ENCODE results near the gene TRIM31. TPM values are rescaled to one million over a fixed set of nuclear protein-coding genes. Genes with fewer than 3 reads are reported as not detected.

Gene TRIM31
- total RNA-seq, 2 donors from 2014 or later: 0.32 TPM; not detected in 1

DNA sequence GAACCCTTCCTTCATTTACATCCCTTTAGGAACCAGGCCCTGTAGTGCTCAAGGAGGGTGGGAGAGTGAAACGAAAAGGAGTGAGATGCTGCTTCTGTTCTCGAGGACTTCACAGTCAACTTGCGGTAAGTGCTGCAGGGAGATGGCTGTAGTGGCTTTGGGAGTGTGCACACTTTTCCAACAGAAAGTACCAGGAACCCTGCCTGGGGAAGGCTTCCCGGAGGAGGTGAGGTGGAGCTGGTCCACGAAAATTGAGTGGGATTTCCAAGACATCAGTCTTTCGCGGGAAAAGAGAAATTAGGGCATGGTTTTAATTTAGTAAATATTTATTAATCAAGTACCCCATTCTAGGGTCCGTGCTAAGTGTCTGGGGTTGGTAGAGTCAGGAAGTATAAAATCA lies 12.7 kb downstream of the TRIM31 start:
- Histone ChIP-seq H3K4me1 (replicated peaks) (peaks cover 19% of the 10 kb centered on the region), H3K9me3 (no peaks in the 10 kb centered on the region), H3K4me3 (peak overlapping the region in 1 of 2 donors; percentile 19), H3K27me3 (replicated peaks; ENCODE audit: insufficient read depth) (no peaks in the 10 kb centered on the region), H3K36me3 (no peaks in the 10 kb centered on the region), H3K27ac (peak overlapping the region in 1 of 2 donors; percentile 21)
- DNase-seq (ENCODE audit: low spot score): no peak
- intact Hi-C loops (cut with DNase I): no loop called here
- TF ChIP-seq POLR2AphosphoS5 (IDR thresholded peaks at IDR 0.05) (no peak), CTCF (IDR thresholded peaks at IDR 0.05) (no peak), POLR2A (IDR thresholded peaks at IDR 0.05) (no peak)
- WGBS: 42% methylated on average over 8 of the region's 8 CpGs

DNA sequence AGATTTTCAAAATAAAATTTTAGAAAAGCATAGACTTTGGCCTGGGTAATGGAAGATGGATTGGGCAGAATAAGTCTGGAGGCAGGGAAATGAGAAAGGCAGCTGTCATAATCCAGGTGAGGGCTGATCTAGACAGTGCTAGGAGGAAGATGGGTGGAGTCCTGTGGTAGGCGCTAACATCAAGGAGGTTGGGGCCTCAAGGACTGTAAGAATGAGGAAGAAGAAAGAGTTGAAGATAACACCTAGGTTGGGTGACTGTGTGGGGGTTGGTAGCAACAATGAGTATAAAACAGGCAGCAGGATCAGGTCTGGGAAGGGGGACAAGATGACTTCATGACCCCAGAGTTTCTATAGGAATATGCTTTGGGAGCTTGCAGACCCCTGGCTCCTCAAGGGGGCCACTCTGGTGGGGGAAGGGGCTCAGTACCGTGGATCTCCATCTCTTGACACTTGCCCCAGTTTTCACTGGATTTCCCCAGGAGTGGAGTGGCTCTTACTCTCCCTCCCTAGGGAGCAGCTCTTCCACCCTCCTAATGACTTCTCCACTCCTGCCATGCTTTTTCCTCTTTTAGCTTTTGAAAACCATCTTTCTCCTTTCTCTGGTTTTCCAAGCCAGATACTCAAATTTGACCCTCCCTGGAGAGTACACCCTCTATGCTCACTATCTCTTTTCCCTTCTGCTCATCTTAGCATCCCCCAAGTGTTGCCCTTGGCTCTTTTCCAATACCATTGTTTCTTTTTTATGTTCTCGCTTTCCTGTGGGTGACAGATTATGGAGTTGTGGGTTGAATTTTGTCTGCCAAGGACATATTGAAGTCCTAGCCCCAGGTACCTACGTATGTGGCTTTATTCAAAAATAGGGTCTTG lies 14.8 kb downstream of the TRIM31 start:
- TF ChIP-seq CTCF (IDR thresholded peaks at IDR 0.05) (no peak), POLR2AphosphoS5 (IDR thresholded peaks at IDR 0.05) (no peak), POLR2A (IDR thresholded peaks at IDR 0.05) (no peak)
- Histone ChIP-seq H3K4me1 (replicated peaks) (peaks cover 15% of the 10 kb centered on the region), H3K36me3 (no peaks in the 10 kb centered on the region), H3K27me3 (replicated peaks; ENCODE audit: insufficient read depth) (no peaks in the 10 kb centered on the region), H3K4me3 (no peak overlapping the region), H3K27ac (no peak overlapping the region), H3K9me3 (no peaks in the 10 kb centered on the region)
- 70% methylated on average over 4 of the region's 4 CpGs for WGBS
- intact Hi-C loops (cut with DNase I): no loop called here
- DNase-seq (ENCODE audit: low spot score): no peak

DNA sequence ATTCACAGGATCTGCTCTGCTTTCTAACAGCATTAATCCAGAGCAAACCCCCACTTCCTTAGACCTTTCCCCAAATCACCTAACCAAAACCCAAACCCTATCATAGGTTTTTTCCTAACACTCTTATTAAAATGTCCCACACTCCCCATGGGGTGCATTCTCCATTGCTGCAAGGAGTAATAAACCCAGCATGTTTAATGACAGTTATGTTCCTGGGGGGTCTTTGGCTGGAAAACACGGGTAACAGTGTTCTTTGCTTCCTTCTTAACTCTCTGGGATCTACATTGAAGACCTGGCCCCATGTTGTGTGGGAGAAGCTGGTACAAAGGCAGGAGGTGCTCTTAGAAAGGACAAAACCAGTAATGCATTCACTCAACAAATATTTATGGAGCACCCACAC lies 16.1 kb downstream of the TRIM31 start:
- Histone ChIP-seq H3K9me3 (no peaks in the 10 kb centered on the region), H3K4me1 (replicated peaks) (peaks cover 6% of the 10 kb centered on the region), H3K27ac (no peak overlapping the region), H3K4me3 (no peak overlapping the region), H3K27me3 (replicated peaks; ENCODE audit: insufficient read depth) (no peaks in the 10 kb centered on the region), H3K36me3 (no peaks in the 10 kb centered on the region)
- TF ChIP-seq CTCF (IDR thresholded peaks at IDR 0.05) (no peak), POLR2AphosphoS5 (IDR thresholded peaks at IDR 0.05) (no peak), POLR2A (IDR thresholded peaks at IDR 0.05) (no peak)
- WGBS: 13% methylated on average over 1 of the region's 1 CpG
- DNase-seq (ENCODE audit: low spot score): no peak
- intact Hi-C loops (cut with DNase I): no loop called here

GRCh38 chr6:30093951-30094661 lies 18.8 kb downstream of the TRIM31 start:
- 70% methylated on average over 4 of the region's 5 CpGs for WGBS
- Histone ChIP-seq H3K36me3 (no peaks in the 10 kb centered on the region), H3K27me3 (replicated peaks; ENCODE audit: insufficient read depth) (no peaks in the 10 kb centered on the region), H3K4me1 (replicated peaks) (peaks cover 3% of the 10 kb centered on the region), H3K27ac (no peak overlapping the region), H3K4me3 (no peak overlapping the region), H3K9me3 (no peaks in the 10 kb centered on the region)
- TF ChIP-seq CTCF (IDR thresholded peaks at IDR 0.05) (no peak), POLR2A (IDR thresholded peaks at IDR 0.05) (no peak), POLR2AphosphoS5 (IDR thresholded peaks at IDR 0.05) (no peak)
- intact Hi-C loops (cut with DNase I): no loop called here
- DNase-seq (ENCODE audit: low spot score): no peak

Data from prostate gland (tissue), 2 donors.